Measurements from ENCODE around the gene SPTBN4. TPM values are rescaled to one million over a fixed set of nuclear protein-coding genes. Genes with fewer than 3 reads are reported as not detected.

SPTBN4 gene
- total RNA-seq, 1 experiment from 2014 or later = 1.9 TPM

GRCh38 chr19:40585982-40586422 is 119.2 kb downstream of the SPTBN4 start:
- no peak overlapping the region for H3K27ac ChIP-seq (ENCODE audit: low read length)
- H2AFZ ChIP-seq (ENCODE audit: low read length) = no peak overlapping the region
- ATAC-seq (no peak), DNase-seq (no peak)
- no peaks in the 10 kb centered on the region for H3F3A ChIP-seq (ENCODE audit: low read length, unreplicated experiment)
- no peaks in the 10 kb centered on the region for H4K20me1 ChIP-seq (ENCODE audit: low read length)
- ChIA-PET CTCF (no interaction called here), POLR2A (ENCODE audit: unreplicated experiment) (no interaction called here)
- no peaks in the 10 kb centered on the region for H3K79me2 ChIP-seq (ENCODE audit: low read length)
- H3K36me3 ChIP-seq (ENCODE audit: low read depth, low read length) = no peaks in the 10 kb centered on the region
- H3K4me1 ChIP-seq (ENCODE audit: insufficient read depth, low read length) = no peaks in the 10 kb centered on the region
- no peak overlapping the region for H3K9ac ChIP-seq (ENCODE audit: low read length)
- TF ChIP-seq EZH2 (IDR thresholded peaks at IDR 0.05; ENCODE audit: low read length, unreplicated experiment) = no peak
- no peak for TF ChIP-seq EZH2phosphoT487 (IDR thresholded peaks at IDR 0.05; ENCODE audit: borderline replicate concordance, low read length)
- TF ChIP-seq, protein P1, sequence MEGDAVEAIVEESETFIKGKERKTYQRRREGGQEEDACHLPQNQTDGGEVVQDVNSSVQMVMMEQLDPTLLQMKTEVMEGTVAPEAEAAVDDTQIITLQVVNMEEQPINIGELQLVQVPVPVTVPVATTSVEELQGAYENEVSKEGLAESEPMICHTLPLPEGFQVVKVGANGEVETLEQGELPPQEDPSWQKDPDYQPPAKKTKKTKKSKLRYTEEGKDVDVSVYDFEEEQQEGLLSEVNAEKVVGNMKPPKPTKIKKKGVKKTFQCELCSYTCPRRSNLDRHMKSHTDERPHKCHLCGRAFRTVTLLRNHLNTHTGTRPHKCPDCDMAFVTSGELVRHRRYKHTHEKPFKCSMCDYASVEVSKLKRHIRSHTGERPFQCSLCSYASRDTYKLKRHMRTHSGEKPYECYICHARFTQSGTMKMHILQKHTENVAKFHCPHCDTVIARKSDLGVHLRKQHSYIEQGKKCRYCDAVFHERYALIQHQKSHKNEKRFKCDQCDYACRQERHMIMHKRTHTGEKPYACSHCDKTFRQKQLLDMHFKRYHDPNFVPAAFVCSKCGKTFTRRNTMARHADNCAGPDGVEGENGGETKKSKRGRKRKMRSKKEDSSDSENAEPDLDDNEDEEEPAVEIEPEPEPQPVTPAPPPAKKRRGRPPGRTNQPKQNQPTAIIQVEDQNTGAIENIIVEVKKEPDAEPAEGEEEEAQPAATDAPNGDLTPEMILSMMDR (conservative IDR thresholded peaks at IDR 0.05; ENCODE audit: low read depth, low read length) = no peak
- intact Hi-C loops (cut with micrococcal nuclease) = no loop called here
- no peak overlapping the region for H3K4me2 ChIP-seq (ENCODE audit: low read length)
- no TSS peak for BruUV-seq (replicated peaks)
- no peak overlapping the region for H3K4me3 ChIP-seq (ENCODE audit: low read length)
- no peaks in the 10 kb centered on the region for H3K9me2 ChIP-seq (replicated peaks; ENCODE audit: low read length)
- H3K9me3 ChIP-seq (ENCODE audit: low read length) = no peaks in the 10 kb centered on the region
- H3K27me3 ChIP-seq (ENCODE audit: low read length) = no peaks in the 10 kb centered on the region

DNA sequence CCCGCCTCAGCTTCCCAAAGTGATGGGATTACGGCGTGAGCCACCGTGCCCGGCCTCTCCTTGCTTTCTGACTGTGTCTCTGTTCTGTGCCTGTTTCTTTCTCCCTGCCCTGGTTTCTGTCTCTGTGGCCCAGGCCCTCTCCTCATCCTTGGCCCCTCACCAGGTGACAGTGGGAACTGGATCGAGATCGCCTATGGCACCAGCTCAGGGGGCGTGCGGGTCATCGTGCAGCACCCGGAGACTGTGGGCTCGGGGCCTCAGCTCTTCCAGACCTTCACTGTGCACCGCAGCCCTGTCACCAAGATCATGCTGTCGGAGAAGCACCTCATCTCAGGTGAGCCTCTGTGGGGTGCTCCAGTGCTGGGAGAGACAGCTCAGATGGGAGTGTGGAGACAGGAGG is 119.8 kb downstream of the SPTBN4 start:
- H3F3A ChIP-seq (ENCODE audit: low read length, unreplicated experiment) = no peaks in the 10 kb centered on the region
- BruUV-seq (replicated peaks) = no TSS peak
- H3K79me2 ChIP-seq (ENCODE audit: low read length) = no peaks in the 10 kb centered on the region
- no peaks in the 10 kb centered on the region for H3K4me1 ChIP-seq (ENCODE audit: insufficient read depth, low read length)
- no peak overlapping the region for H3K4me2 ChIP-seq (ENCODE audit: low read length)
- TF ChIP-seq EZH2phosphoT487 (IDR thresholded peaks at IDR 0.05; ENCODE audit: borderline replicate concordance, low read length) (no peak), EZH2 (IDR thresholded peaks at IDR 0.05; ENCODE audit: low read length, unreplicated experiment) (no peak)
- TF ChIP-seq, protein P1 (conservative IDR thresholded peaks at IDR 0.05; ENCODE audit: low read depth, low read length) = no peak
- no peak overlapping the region for H3K9ac ChIP-seq (ENCODE audit: low read length)
- no peaks in the 10 kb centered on the region for H3K27me3 ChIP-seq (ENCODE audit: low read length)
- no peaks in the 10 kb centered on the region for H3K36me3 ChIP-seq (ENCODE audit: low read depth, low read length)
- H3K9me2 ChIP-seq (replicated peaks; ENCODE audit: low read length) = no peaks in the 10 kb centered on the region
- intact Hi-C loops (cut with micrococcal nuclease) = no loop called here
- H3K4me3 ChIP-seq (ENCODE audit: low read length) = no peak overlapping the region
- no peaks in the 10 kb centered on the region for H3K9me3 ChIP-seq (ENCODE audit: low read length)
- POLR2A ChIA-PET (ENCODE audit: unreplicated experiment) = no interaction called here
- DNase-seq (no peak), ATAC-seq (no peak)
- H4K20me1 ChIP-seq (ENCODE audit: low read length) = no peaks in the 10 kb centered on the region
- no peak overlapping the region for H2AFZ ChIP-seq (ENCODE audit: low read length)
- no peak overlapping the region for H3K27ac ChIP-seq (ENCODE audit: low read length)
- CTCF ChIA-PET = no interaction called here

DNA sequence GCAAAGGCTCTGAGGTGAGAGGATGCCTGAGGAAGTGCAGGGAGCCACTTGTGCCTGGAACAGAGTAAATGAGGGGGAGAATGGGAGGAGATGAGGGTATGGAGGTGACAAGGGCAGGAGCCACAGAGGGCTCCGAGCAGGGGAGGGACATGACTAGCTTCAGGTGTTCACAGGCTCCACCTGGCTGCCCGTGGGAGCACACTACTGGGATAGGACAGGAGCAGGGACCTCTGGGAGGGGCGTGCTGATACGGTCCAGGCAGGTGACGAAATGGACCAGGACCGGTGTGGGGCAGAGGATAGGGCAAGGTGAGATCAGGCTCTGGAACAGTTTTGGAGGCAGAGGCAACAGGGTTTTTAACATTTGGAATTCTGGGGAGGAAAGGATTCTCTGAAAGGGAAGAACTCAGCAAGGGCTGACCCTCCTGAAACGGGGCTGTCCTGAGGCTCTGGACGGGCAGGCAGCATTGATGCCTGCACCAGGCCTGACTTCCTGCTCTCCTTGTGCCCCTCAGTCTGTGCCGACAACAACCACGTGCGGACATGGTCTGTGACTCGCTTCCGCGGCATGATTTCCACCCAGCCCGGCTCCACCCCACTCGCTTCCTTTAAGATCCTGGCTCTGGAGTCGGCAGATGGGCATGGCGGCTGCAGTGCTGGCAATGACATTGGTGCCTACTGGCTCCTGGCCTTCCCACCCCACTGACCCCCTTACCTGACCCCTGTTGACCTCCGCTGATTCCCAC is 121.5 kb downstream of the SPTBN4 start:
- H3K9me3 ChIP-seq (ENCODE audit: low read length) = no peaks in the 10 kb centered on the region
- DNase-seq (no peak), ATAC-seq (no peak)
- H3K79me2 ChIP-seq (ENCODE audit: low read length) = no peaks in the 10 kb centered on the region
- H3K4me2 ChIP-seq (ENCODE audit: low read length) = no peak overlapping the region
- no peak overlapping the region for H3K9ac ChIP-seq (ENCODE audit: low read length)
- H3K27ac ChIP-seq (ENCODE audit: low read length) = no peak overlapping the region
- H2AFZ ChIP-seq (ENCODE audit: low read length) = no peak overlapping the region
- no peak for TF ChIP-seq EZH2phosphoT487 (IDR thresholded peaks at IDR 0.05; ENCODE audit: borderline replicate concordance, low read length)
- TF ChIP-seq EZH2 (IDR thresholded peaks at IDR 0.05; ENCODE audit: low read length, unreplicated experiment) = no peak
- TF ChIP-seq, protein P1 (conservative IDR thresholded peaks at IDR 0.05; ENCODE audit: low read depth, low read length) = no peak
- H3K9me2 ChIP-seq (replicated peaks; ENCODE audit: low read length) = no peaks in the 10 kb centered on the region
- H3K27me3 ChIP-seq (ENCODE audit: low read length) = no peaks in the 10 kb centered on the region
- H4K20me1 ChIP-seq (ENCODE audit: low read length) = no peaks in the 10 kb centered on the region
- no peak overlapping the region for H3K4me3 ChIP-seq (ENCODE audit: low read length)
- intact Hi-C loops (cut with micrococcal nuclease) = no loop called here
- BruUV-seq (replicated peaks) = no TSS peak
- no peaks in the 10 kb centered on the region for H3K4me1 ChIP-seq (ENCODE audit: insufficient read depth, low read length)
- ChIA-PET CTCF (no interaction called here), POLR2A (ENCODE audit: unreplicated experiment) (no interaction called here)
- no peaks in the 10 kb centered on the region for H3F3A ChIP-seq (ENCODE audit: low read length, unreplicated experiment)
- no peaks in the 10 kb centered on the region for H3K36me3 ChIP-seq (ENCODE audit: low read depth, low read length)
